ENCODE results near the gene SLC16A10.

GRCh38 chr6:111107589-111107988 lies 20.3 kb downstream of the SLC16A10 start:
- TF ChIP-seq CTCF (IDR thresholded peaks at IDR 0.05) = no peak
- no peak for TF ChIP-seq POLR2A (IDR thresholded peaks at IDR 0.05)
